ENCODE results near the gene ZSWIM4.

DNA sequence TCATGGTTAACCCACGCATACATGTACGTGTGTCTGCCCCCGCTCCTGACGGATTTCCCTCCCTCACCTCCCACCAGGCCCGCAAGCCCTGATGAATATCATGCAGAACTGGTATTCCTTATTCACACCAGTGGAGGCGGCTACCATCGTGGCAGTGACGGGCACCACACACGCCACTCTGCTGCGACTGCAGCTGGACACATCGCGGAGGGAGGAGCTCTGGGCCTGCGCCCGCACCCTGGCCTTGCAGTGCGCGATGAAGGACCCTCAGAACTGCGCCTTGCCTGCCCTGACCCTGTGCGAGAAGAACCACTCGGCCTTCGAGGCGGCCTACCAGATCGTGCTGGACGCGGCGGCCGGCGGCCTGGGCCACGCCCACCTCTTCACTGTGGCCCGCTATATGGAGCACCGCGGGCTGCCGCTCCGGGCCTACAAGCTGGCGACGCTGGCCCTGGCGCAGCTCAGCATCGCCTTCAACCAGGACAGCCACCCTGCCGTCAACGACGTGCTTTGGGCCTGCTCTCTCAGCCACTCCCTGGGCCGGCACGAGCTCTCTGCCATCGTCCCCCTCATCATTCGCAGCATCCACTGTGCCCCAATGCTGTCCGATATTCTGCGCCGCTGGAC lies 35.0 kb downstream of the ZSWIM4 start:
- TF ChIP-seq, protein P1, sequence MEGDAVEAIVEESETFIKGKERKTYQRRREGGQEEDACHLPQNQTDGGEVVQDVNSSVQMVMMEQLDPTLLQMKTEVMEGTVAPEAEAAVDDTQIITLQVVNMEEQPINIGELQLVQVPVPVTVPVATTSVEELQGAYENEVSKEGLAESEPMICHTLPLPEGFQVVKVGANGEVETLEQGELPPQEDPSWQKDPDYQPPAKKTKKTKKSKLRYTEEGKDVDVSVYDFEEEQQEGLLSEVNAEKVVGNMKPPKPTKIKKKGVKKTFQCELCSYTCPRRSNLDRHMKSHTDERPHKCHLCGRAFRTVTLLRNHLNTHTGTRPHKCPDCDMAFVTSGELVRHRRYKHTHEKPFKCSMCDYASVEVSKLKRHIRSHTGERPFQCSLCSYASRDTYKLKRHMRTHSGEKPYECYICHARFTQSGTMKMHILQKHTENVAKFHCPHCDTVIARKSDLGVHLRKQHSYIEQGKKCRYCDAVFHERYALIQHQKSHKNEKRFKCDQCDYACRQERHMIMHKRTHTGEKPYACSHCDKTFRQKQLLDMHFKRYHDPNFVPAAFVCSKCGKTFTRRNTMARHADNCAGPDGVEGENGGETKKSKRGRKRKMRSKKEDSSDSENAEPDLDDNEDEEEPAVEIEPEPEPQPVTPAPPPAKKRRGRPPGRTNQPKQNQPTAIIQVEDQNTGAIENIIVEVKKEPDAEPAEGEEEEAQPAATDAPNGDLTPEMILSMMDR (IDR thresholded peaks at IDR 0.05 in 8 of 11, conservative IDR thresholded peaks at IDR 0.05 in 3 of 11) = no peak
- TF ChIP-seq POLR2AphosphoS5 (IDR thresholded peaks at IDR 0.05) = peak in 2 of 3 donors; percentile 32 to 72

Data from spleen (tissue), 7 donors.